HepG2 (cell line): ENCODE data around the gene PCGF2. TPM values are rescaled to one million over a fixed set of nuclear protein-coding genes. Genes with fewer than 3 reads are reported as not detected.

Experiments used
- ATAC-seq: fragments of 200-7000 bp; cut with Tn5 transposase; 3 replicates; pipeline ENCODE4 v1.9.1; 2020; ENCODE audit warnings: mild to moderate bottlenecking, moderate library complexity
- BruUV-seq: library from RNA; stranded (reverse); fragments of 400-500 nt; replicated peaks from 2 replicates; lab custom pipeline; 2021; lab: Mats Ljungman, UMichigan
- CTCF ChIA-PET: fragments of 300-600 bp; formaldehyde crosslinking; extraction: SDS; loops from one replicate; lab custom pipeline; 2021; ENCODE audit warnings: low total read pairs, inconsistent platforms, low intra/inter-chr PET ratio; lab: Yijun Ruan, JAX
- POLR2A ChIA-PET: fragments of 350-600 bp; sonication (Branson Sonifier 250); formaldehyde crosslinking; loops from one replicate; lab custom pipeline; 2020; ENCODE audit warnings: antibody characterized with exemption, inconsistent platforms; lab: Yijun Ruan, JAX
- DNase-seq: peaks from one replicate; pipeline ENCODE4 v3.0.0-alpha.2; 2015; ENCODE audit warnings: low spot score
- FAIRE-seq: peaks from 3 replicates; lab custom pipeline; 2011; peaks lifted over from hg19 to GRCh38; lab: Jason Lieb, UNC
- H2AFZ ChIP-seq: one replicate; pipeline ENCODE4 v1.6.1; 2011; ENCODE audit warnings: low read length, inconsistent platforms
- H3K27ac ChIP-seq: fragments of 300-600 bp; 3 replicates; pipeline ENCODE4 v1.8.0; 2011; ENCODE audit warnings: mixed run types, mild to moderate bottlenecking, mixed read lengths, low read length, inconsistent platforms; ENCODE audit not compliant: insufficient read depth; ENCODE audit errors: extremely low read length
- H3K27me3 ChIP-seq, 2 experiments: fragments of 200-600 bp in 1 of 2; 2 replicates in 1 of 2; 3 replicates in 1 of 2; pipeline versions ENCODE4 v1.6.0 to v1.8.0; 2011; ENCODE audit warnings: low read length in 2 of 2, mild to moderate bottlenecking in 2 of 2, moderate library complexity in 2 of 2, inconsistent platforms in 1 of 2; ENCODE audit not compliant: insufficient read depth in 2 of 2, control insufficient read depth in 1 of 2
- H3K36me3 ChIP-seq, 2 experiments: fragments of 200-600 bp in 1 of 2; replicated peaks in 1 of 2; 2 replicates in 1 of 2; 3 replicates in 1 of 2; pipeline versions ENCODE4 v1.5.1 to v1.8.0; 2011; ENCODE audit warnings: low read length in 2 of 2, inconsistent platforms in 1 of 2; ENCODE audit not compliant: insufficient read depth in 2 of 2, control insufficient read depth in 1 of 2
- H3K4me1 ChIP-seq: 2 replicates; pipeline ENCODE4 v1.5.1; 2012; ENCODE audit warnings: low read length, inconsistent platforms; ENCODE audit not compliant: insufficient read depth
- H3K4me2 ChIP-seq: 2 replicates; pipeline ENCODE4 v1.6.0; 2011; ENCODE audit warnings: low read depth, low read length, inconsistent platforms
- H3K4me3 ChIP-seq, 3 experiments: fragments of 200-600 bp in 1 of 3; sonication (generic), shearing (Covaris generic) in 1 of 3; replicated peaks in 1 of 3; 2 replicates each; pipeline ENCODE4 v1.5.1; 2011 to 2016; ENCODE audit warnings: low read length in 3 of 3, inconsistent platforms in 2 of 3, low read depth in 2 of 3, mild to moderate bottlenecking in 2 of 3, control low read depth in 1 of 3, mixed read lengths in 1 of 3; ENCODE audit not compliant: insufficient read depth in 1 of 3
- H3K79me2 ChIP-seq: one replicate; pipeline ENCODE4 v1.6.1; 2011; ENCODE audit warnings: low read length, inconsistent platforms; ENCODE audit not compliant: insufficient read depth
- H3K9ac ChIP-seq: 2 replicates; pipeline ENCODE4 v1.6.0; 2011; ENCODE audit warnings: mild to moderate bottlenecking, low read depth, low read length, inconsistent platforms; ENCODE audit not compliant: insufficient read depth
- H3K9me3 ChIP-seq: 2 replicates; pipeline ENCODE4 v1.5.1; 2012; ENCODE audit warnings: mild to moderate bottlenecking, low read length
- H4K20me1 ChIP-seq: 2 replicates; pipeline ENCODE4 v1.6.0; 2011; ENCODE audit warnings: inconsistent platforms, mild to moderate bottlenecking, low read length, moderate library complexity; ENCODE audit not compliant: insufficient read depth
- ARNT2 ChIP-seq: sonication (generic); formaldehyde crosslinking; IDR thresholded peaks from 2 replicates; pipeline ENCODE4 v1.8.0; 2022; ENCODE audit warnings: mild to moderate bottlenecking, low read depth, missing genetic modification reagents, moderate library complexity
- ATF7-NPFF ChIP-seq: sonication (generic); formaldehyde crosslinking; IDR thresholded peaks from 2 replicates; pipeline ENCODE4 v1.8.1; 2023; ENCODE audit warnings: mild to moderate bottlenecking, low read depth, missing genetic modification reagents, moderate library complexity
- CHCHD3 ChIP-seq: sonication (generic); formaldehyde crosslinking; IDR thresholded peaks from 2 replicates; pipeline ENCODE4 v1.8.0; 2022; ENCODE audit warnings: mild to moderate bottlenecking, missing genetic modification reagents, moderate library complexity
- FOXO1 ChIP-seq: sonication (generic); formaldehyde crosslinking; IDR thresholded peaks from 2 replicates; pipeline ENCODE4 v1.4.0; 2020; ENCODE audit warnings: missing genetic modification reagents
- HDAC2 ChIP-seq: sonication (generic); formaldehyde crosslinking; IDR thresholded peaks from 2 replicates; pipeline ENCODE4 v1.4.0; 2020; ENCODE audit warnings: missing genetic modification reagents
- KDM1A ChIP-seq: IDR thresholded peaks from 2 replicates; pipeline ENCODE4 v1.6.1; 2016; ENCODE audit warnings: missing compliant biosample characterization
- NFATC3 ChIP-seq: sonication (generic); formaldehyde crosslinking; IDR thresholded peaks from 2 replicates; pipeline ENCODE4 v1.5.1; 2020; ENCODE audit warnings: mild to moderate bottlenecking, missing genetic modification reagents
- PAF1 ChIP-seq: IDR thresholded peaks from 2 replicates; pipeline ENCODE4 v1.6.1; 2016; ENCODE audit warnings: missing genetic modification reagents, missing compliant biosample characterization
- REL ChIP-seq: sonication (generic); formaldehyde crosslinking; conservative IDR thresholded peaks from 2 replicates; pipeline ENCODE4 v1.8.0; 2022; ENCODE audit warnings: mild to moderate bottlenecking, missing genetic modification reagents, moderate library complexity
- SCMH1 ChIP-seq: sonication (generic); formaldehyde crosslinking; IDR thresholded peaks from 2 replicates; pipeline ENCODE4 v1.9.0; 2021; ENCODE audit warnings: missing genetic modification reagents, mild to moderate bottlenecking, borderline replicate concordance
- TCF7 ChIP-seq: sonication (generic); IDR thresholded peaks from 2 replicates; pipeline ENCODE4 v1.6.1; 2016; ENCODE audit warnings: antibody characterized with exemption, low read depth
- TGIF2 ChIP-seq: IDR thresholded peaks from 2 replicates; pipeline ENCODE4 v1.6.1; 2016; ENCODE audit warnings: control low read depth, missing compliant biosample characterization
- ZNF766 ChIP-seq: sonication (generic); formaldehyde crosslinking; IDR thresholded peaks from 2 replicates; pipeline ENCODE4 v1.5.0; 2020; ENCODE audit warnings: missing genetic modification reagents, borderline replicate concordance
- WGBS: methylation state at CpG from one replicate; pipeline ENCODE4 v1.1.6; 2017; ENCODE audit warnings: low lambda C conversion rate; 5-methylcytosine and 5-hydroxymethylcytosine counted together
- in situ Hi-C: cut with HindIII; loops from 2 replicates; pipeline ENCODE4 v1.10.0; 2017; ENCODE audit warnings: low pct_unique_long_range_greater_than_20kb; ENCODE audit not compliant: extremely low pct_ligation_motif_present
- intact Hi-C: fragments of 100-400 bp; cut with micrococcal nuclease; formaldehyde crosslinking; loops from one replicate; pipeline ENCODE4 v1.10.0; 2022; ENCODE audit not compliant: unreplicated experiment
- polyA plus RNA-seq, 8 experiments: library from polyadenylated mRNA; depleted of rRNA in 3 of 8; stranded (reverse) in 7 of 8; unstranded in 1 of 8; fragments of >200 nt; fragmentation: Illumina TruSeq in 4 of 8; extraction: Trizol in 4 of 8; gene quantifications; 2 replicates each; pipeline versions ENCODE4 v1.2.1 to v1.2.3, GENCODE V29; 2011 to 2016; ENCODE audit warnings: low read depth in 4 of 8, missing spikeins in 1 of 8, mixed read lengths in 1 of 8; ENCODE audit not compliant: insufficient read depth in 1 of 8
- total RNA-seq, 5 experiments: library from RNA; depleted of rRNA; stranded (reverse); fragments of >200 nt; fragmentation: Illumina TruSeq; extraction: Trizol; gene quantifications; 2 replicates each; pipeline ENCODE4 v1.2.3, GENCODE V29; 2016; ENCODE audit warnings: low read depth in 1 of 5
- TF ChIP-seq, protein P1 (sequence below): sonication (generic); formaldehyde crosslinking; conservative IDR thresholded peaks from 2 replicates; pipeline ENCODE4 v1.4.0; 2020; ENCODE audit warnings: missing genetic modification reagents
- TF ChIP-seq, protein P2 (sequence below): sonication (generic); formaldehyde crosslinking; IDR thresholded peaks from 2 replicates; pipeline ENCODE4 v1.5.1; 2020; ENCODE audit warnings: mild to moderate bottlenecking, moderate library complexity, missing genetic modification reagents
- TF ChIP-seq, protein P3 (sequence below): IDR thresholded peaks from 2 replicates; pipeline ENCODE4 v1.6.1; 2012; ENCODE audit warnings: low read depth, low read length, improper control_type of control experiment
- TF ChIP-seq, protein P4 (sequence below): sonication (generic); formaldehyde crosslinking; IDR thresholded peaks from 2 replicates; pipeline ENCODE4 v1.4.0; 2020; ENCODE audit warnings: mild to moderate bottlenecking, low read depth, missing genetic modification reagents

Gene PCGF2
- total and polyA plus RNA-seq, 2 of the 13 experiments (the other 11 are each of a cell fraction or from before 2014, with no cell fraction given), result 11.6 to 29.4 TPM

DNA sequence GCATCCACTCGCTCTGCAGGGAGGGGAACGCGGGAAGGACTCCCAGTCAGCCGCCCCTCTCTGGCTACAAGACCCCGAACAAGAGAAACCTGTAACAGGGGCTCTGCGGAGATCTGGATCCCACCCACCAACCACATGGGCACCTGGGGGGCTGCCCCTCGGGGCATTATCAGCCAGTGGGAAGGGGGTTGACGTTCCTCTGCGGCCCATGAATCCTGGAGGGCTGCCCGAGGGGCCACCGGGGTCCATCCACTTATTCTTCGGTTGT is 1.8 kb upstream of the PCGF2 start (continued):
- TF ChIP-seq, protein P1, sequence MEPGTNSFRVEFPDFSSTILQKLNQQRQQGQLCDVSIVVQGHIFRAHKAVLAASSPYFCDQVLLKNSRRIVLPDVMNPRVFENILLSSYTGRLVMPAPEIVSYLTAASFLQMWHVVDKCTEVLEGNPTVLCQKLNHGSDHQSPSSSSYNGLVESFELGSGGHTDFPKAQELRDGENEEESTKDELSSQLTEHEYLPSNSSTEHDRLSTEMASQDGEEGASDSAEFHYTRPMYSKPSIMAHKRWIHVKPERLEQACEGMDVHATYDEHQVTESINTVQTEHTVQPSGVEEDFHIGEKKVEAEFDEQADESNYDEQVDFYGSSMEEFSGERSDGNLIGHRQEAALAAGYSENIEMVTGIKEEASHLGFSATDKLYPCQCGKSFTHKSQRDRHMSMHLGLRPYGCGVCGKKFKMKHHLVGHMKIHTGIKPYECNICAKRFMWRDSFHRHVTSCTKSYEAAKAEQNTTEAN (CRISPR knock-in tag), result 0 out of 2 replicates have a peak, but pooled peaks have one; percentile 6
- no peak for TF ChIP-seq NFATC3 (CRISPR knock-in tag)
- no peak for TF ChIP-seq TCF7
- 0 out of 2 replicates have a peak, but pooled peaks have one; percentile 12 for TF ChIP-seq ATF7-NPFF (CRISPR knock-in tag)
- TF ChIP-seq, all 625 proteins: peak for 17

DNA sequence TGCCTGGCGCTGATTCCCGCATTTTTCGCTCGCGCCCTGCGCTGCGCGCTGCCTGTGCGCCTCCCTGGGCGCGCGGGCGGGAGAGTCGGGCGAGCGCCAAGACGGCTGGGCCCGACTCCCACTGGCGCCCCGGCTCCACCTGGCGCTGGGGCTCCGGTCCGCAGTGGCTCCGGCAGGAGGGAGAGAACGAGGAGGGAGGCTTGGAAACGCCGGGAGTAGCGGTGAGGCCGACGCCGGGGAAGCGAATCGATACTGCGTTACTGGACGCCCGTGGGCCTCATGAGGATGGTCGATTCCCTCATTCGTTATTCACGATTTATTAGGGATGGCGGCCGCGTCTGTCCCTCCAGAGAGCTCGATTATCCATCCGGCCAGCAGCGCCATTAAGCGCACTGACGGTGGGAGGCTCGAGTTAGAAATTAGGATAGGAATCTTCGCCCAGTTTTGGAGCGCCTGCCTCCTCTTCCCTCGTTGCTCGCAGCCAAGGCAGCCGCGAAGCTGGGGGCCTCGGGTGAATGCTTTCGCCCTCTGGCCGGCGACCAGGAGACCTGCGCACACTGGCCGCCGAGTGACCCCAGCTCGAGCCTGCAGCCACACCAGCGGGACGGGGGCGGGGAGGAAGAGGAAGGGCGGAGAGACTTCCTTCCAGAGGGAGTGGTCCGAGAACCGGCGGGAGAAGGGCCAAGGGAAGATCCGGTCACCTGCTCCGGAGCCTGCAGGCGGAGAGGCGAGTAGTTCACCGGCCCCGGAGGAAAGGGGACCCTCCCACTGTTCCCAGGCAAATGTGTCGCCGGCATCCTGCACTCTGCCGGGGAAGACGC is 1.3 kb upstream of the PCGF2 start:
- H3K4me2 ChIP-seq, result peak overlapping the region; percentile 91
- no peaks in the 10 kb centered on the region for H3K9me3 ChIP-seq
- peak overlapping the region; percentile 68 for H3K27ac ChIP-seq
- ATAC-seq (peak; percentile 32), DNase-seq (peak; percentile 89), FAIRE-seq (no peak)
- peak overlapping the region; percentile 68 for H3K9ac ChIP-seq
- H3K4me3 ChIP-seq, result peak overlapping the region; percentile 82 to 93 (median 84)
- H4K20me1 ChIP-seq, result no peaks in the 10 kb centered on the region
- H3K36me3 ChIP-seq, result peaks cover 0 to 1% of the 10 kb centered on the region in 2 experiments; a peak in 1 of 5 replicates
- H2AFZ ChIP-seq, result no peak overlapping the region
- H3K4me1 ChIP-seq, result peaks cover 52% of the 10 kb centered on the region
- in situ Hi-C loops, result loop anchor here (25.0 kb wide), 1 partner anchor 413 kb away; the partner anchor contains the start of genes ARL5C and PLXDC1
- H3K79me2 ChIP-seq, result peaks cover 43% of the 10 kb centered on the region
- WGBS, result under 1% methylated on average over 40 of the region's 79 CpGs
- H3K27me3 ChIP-seq, result no peaks in the 10 kb centered on the region; a peak in 1 of 5 replicates
- BruUV-seq, result TSS peak; percentile 71
- intact Hi-C loops, result loop anchor here (2.0 to 5.0 kb wide), 3 partner anchors 19 to 1358 kb away; partner anchors contain the start of gene CISD3
- ChIA-PET CTCF (no interaction called here), POLR2A (interaction anchor here (0.8 to 4.4 kb wide), 10 partner anchors 15 to 121 kb away, joined by 4 to 57 read pairs (median 6); partner anchors contain the start of genes CISD3 and LASP1)
- TF ChIP-seq HDAC2, result peak; percentile 77
- TF ChIP-seq, protein P2, sequence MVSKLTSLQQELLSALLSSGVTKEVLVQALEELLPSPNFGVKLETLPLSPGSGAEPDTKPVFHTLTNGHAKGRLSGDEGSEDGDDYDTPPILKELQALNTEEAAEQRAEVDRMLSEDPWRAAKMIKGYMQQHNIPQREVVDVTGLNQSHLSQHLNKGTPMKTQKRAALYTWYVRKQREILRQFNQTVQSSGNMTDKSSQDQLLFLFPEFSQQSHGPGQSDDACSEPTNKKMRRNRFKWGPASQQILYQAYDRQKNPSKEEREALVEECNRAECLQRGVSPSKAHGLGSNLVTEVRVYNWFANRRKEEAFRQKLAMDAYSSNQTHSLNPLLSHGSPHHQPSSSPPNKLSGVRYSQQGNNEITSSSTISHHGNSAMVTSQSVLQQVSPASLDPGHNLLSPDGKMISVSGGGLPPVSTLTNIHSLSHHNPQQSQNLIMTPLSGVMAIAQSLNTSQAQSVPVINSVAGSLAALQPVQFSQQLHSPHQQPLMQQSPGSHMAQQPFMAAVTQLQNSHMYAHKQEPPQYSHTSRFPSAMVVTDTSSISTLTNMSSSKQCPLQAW (CRISPR knock-in tag), result peak; percentile 85; the same call in 1 of the 2 replicates
- no peak for TF ChIP-seq FOXO1 (CRISPR knock-in tag)
- TF ChIP-seq REL (CRISPR knock-in tag), result peak; percentile 88
- TF ChIP-seq, protein P3, sequence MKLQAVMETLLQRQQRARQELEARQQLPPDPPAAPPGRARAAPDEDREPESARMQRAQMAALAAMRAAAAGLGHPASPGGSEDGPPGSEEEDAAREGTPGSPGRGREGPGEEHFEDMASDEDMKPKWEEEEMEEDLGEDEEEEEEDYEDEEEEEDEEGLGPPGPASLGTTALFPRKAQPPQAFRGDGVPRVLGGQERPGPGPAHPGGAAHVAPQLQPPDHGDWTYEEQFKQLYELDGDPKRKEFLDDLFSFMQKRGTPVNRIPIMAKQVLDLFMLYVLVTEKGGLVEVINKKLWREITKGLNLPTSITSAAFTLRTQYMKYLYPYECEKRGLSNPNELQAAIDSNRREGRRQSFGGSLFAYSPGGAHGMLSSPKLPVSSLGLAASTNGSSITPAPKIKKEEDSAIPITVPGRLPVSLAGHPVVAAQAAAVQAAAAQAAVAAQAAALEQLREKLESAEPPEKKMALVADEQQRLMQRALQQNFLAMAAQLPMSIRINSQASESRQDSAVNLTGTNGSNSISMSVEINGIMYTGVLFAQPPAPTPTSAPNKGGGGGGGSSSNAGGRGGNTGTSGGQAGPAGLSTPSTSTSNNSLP, result no peak
- TF ChIP-seq SCMH1 (CRISPR knock-in tag), result no peak
- peak; percentile 26; the same call in 1 of the 2 replicates for TF ChIP-seq KDM1A (CRISPR knock-in tag)
- TF ChIP-seq PAF1, result no peak
- 0 out of 2 replicates have a peak, but pooled peaks have one; percentile 50 for TF ChIP-seq CHCHD3 (CRISPR knock-in tag)
- TF ChIP-seq, protein P4, sequence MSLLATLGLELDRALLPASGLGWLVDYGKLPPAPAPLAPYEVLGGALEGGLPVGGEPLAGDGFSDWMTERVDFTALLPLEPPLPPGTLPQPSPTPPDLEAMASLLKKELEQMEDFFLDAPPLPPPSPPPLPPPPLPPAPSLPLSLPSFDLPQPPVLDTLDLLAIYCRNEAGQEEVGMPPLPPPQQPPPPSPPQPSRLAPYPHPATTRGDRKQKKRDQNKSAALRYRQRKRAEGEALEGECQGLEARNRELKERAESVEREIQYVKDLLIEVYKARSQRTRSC, result no peak
- peak; percentile 11; the same call in 1 of the 2 replicates for TF ChIP-seq ARNT2 (CRISPR knock-in tag)
- peak; percentile 82 for TF ChIP-seq ZNF766 (CRISPR knock-in tag)
- no peak for TF ChIP-seq TGIF2 (CRISPR knock-in tag)
